ENCODE data around the gene TICRR. TPM values are rescaled to one million over a fixed set of nuclear protein-coding genes. Genes with fewer than 3 reads are reported as not detected.

Gene TICRR
- total RNA-seq, 1 donor from 2014 or later = 5.2 TPM

- intact Hi-C loops (cut with DNase I) = no loop called here
- H3K4me1 ChIP-seq = no peaks in the 10 kb centered on the region
- H3K27me3 ChIP-seq = no peaks in the 10 kb centered on the region
- H3K4me3 ChIP-seq = no peak overlapping the region
- H3K36me3 ChIP-seq = no peaks in the 10 kb centered on the region
- H3K27ac ChIP-seq = no peak overlapping the region
- peak in 1 of 2 donors; percentile 47 for DNase-seq (ENCODE audit: extremely low spot score in 2 of 2)
- H3K9me3 ChIP-seq = no peaks in the 10 kb centered on the region
- TF ChIP-seq POLR2A (IDR thresholded peaks at IDR 0.05) = no peak
- no peak for TF ChIP-seq POLR2AphosphoS5 (IDR thresholded peaks at IDR 0.05; ENCODE audit: insufficient read depth in 1 of 2, low read depth in 1 of 2)
- TF ChIP-seq, protein P1, sequence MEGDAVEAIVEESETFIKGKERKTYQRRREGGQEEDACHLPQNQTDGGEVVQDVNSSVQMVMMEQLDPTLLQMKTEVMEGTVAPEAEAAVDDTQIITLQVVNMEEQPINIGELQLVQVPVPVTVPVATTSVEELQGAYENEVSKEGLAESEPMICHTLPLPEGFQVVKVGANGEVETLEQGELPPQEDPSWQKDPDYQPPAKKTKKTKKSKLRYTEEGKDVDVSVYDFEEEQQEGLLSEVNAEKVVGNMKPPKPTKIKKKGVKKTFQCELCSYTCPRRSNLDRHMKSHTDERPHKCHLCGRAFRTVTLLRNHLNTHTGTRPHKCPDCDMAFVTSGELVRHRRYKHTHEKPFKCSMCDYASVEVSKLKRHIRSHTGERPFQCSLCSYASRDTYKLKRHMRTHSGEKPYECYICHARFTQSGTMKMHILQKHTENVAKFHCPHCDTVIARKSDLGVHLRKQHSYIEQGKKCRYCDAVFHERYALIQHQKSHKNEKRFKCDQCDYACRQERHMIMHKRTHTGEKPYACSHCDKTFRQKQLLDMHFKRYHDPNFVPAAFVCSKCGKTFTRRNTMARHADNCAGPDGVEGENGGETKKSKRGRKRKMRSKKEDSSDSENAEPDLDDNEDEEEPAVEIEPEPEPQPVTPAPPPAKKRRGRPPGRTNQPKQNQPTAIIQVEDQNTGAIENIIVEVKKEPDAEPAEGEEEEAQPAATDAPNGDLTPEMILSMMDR (IDR thresholded peaks at IDR 0.05) = no peak
These were observed 9.1 kb upstream of the TICRR start for GRCh38 chr15:89566181-89566580.

GRCh38 chr15:89566621-89567294 lies 8.5 kb upstream of the TICRR start:
- no peak overlapping the region for H3K4me3 ChIP-seq
- no peaks in the 10 kb centered on the region for H3K36me3 ChIP-seq
- DNase-seq (ENCODE audit: extremely low spot score in 2 of 2) = no peak
- TF ChIP-seq POLR2AphosphoS5 (IDR thresholded peaks at IDR 0.05; ENCODE audit: insufficient read depth in 1 of 2, low read depth in 1 of 2) = no peak
- no peak for TF ChIP-seq POLR2A (IDR thresholded peaks at IDR 0.05)
- TF ChIP-seq, protein P1 (IDR thresholded peaks at IDR 0.05) = no peak
- H3K4me1 ChIP-seq = no peaks in the 10 kb centered on the region
- no peak overlapping the region for H3K27ac ChIP-seq
- intact Hi-C loops (cut with DNase I) = no loop called here
- no peaks in the 10 kb centered on the region for H3K27me3 ChIP-seq
- H3K9me3 ChIP-seq = no peaks in the 10 kb centered on the region

- peak in 1 of 2 donors; percentile 6 for DNase-seq (ENCODE audit: extremely low spot score in 2 of 2)
- Histone ChIP-seq H3K4me1 (no peaks in the 10 kb centered on the region), H3K27ac (no peak overlapping the region), H3K9me3 (no peaks in the 10 kb centered on the region), H3K36me3 (no peaks in the 10 kb centered on the region), H3K4me3 (no peak overlapping the region), H3K27me3 (no peaks in the 10 kb centered on the region)
- TF ChIP-seq POLR2AphosphoS5 (IDR thresholded peaks at IDR 0.05; ENCODE audit: insufficient read depth in 1 of 2, low read depth in 1 of 2) (no peak), POLR2A (IDR thresholded peaks at IDR 0.05) (no peak)
- TF ChIP-seq, protein P1 (IDR thresholded peaks at IDR 0.05) = no peak
- intact Hi-C loops (cut with DNase I) = no loop called here
These were observed 6.1 kb upstream of the TICRR start for GRCh38 chr15:89569090-89569745.

DNA sequence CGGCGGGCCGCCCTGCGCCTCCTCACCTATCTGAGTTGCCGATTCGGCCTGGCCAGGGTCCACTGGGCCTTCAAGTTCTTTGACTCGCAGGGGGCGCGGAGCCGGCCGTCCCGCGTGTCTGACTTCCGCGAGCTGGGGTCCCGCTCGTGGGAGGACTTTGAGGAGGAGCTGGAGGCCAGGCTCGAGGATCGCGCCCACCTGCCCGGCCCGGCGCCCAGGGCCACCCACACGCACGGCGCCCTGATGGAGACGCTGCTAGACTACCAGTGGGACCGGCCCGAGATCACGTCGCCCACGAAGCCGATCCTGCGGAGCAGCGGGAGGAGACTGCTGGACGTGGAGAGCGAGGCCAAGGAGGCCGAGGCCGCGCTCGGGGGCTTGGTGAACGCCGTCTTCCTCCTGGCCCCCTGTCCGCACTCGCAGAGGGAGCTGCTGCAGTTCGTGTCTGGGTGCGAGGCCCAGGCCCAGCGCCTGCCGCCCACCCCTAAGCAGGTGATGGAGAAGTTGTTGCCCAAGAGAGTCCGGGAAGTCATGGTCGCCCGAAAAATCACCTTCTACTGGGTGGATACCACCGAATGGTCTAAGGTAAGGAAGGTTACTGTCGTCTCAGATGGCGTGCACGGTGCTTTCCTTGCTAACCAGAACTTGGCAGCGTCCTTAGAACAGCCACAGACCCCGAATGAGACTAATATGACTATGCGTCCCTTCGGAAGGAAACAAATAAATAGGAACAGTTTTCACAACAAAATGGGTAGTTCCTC lies 567 bp downstream of the TICRR start:
- no peak overlapping the region for H3K27ac ChIP-seq
- TF ChIP-seq POLR2AphosphoS5 (IDR thresholded peaks at IDR 0.05; ENCODE audit: insufficient read depth in 1 of 2, low read depth in 1 of 2) (no peak), POLR2A (IDR thresholded peaks at IDR 0.05) (no peak)
- TF ChIP-seq, protein P1 (IDR thresholded peaks at IDR 0.05) = no peak
- peaks cover 12% of the 10 kb centered on the region for H3K4me1 ChIP-seq
- no peaks in the 10 kb centered on the region for H3K36me3 ChIP-seq
- peak overlapping the region; percentile 63 to 85 for H3K4me3 ChIP-seq
- DNase-seq (ENCODE audit: extremely low spot score in 2 of 2) = no peak
- H3K27me3 ChIP-seq = no peaks in the 10 kb centered on the region
- H3K9me3 ChIP-seq = no peaks in the 10 kb centered on the region
- intact Hi-C loops (cut with DNase I) = no loop called here

All from vagina (tissue), 2 donors.